Endothelial cell of umbilical vein (primary cell): Measurements from ENCODE around the gene STRIP2. TPM values are rescaled to one million over a fixed set of nuclear protein-coding genes. Genes with fewer than 3 reads are reported as not detected.

Experiments used
- BruUV-seq: library from RNA; stranded (reverse); fragments of 400-500 nt; replicated peaks from 2 replicates; lab custom pipeline; 2021; lab: Mats Ljungman, UMichigan
- CTCF ChIA-PET: fragments of 300-600, 350-600 bp; sonication (Branson Sonifier 250); formaldehyde crosslinking; loops from one replicate; lab custom pipeline; 2021; ENCODE audit warnings: antibody characterized with exemption, inconsistent platforms; lab: Charles Lee
- POLR2A ChIA-PET: fragments of 300-600, 350-600 bp; sonication (Branson Sonifier 250); formaldehyde crosslinking; loops from one replicate; lab custom pipeline; 2021; ENCODE audit warnings: antibody characterized with exemption, inconsistent platforms; lab: Charles Lee
- DNase-seq: peaks from one replicate; pipeline ENCODE4 v3.0.0-alpha.2; 2011; ENCODE audit warnings: low read depth, low spot score
- FAIRE-seq: peaks from 2 replicates; lab custom pipeline; 2011; peaks lifted over from hg19 to GRCh38; lab: Jason Lieb, UNC
- H2AFZ ChIP-seq: 2 replicates; pipeline ENCODE4 v1.6.0; 2012; ENCODE audit warnings: low read depth, low read length, control low read depth, inconsistent platforms
- H3K27ac ChIP-seq: 2 replicates; pipeline ENCODE4 v1.5.1; 2011; ENCODE audit warnings: low read depth, mild to moderate bottlenecking, control low read depth, low read length, moderate library complexity; ENCODE audit not compliant: insufficient read depth
- H3K27me3 ChIP-seq, 2 experiments: 2 replicates each; pipeline versions ENCODE4 v1.6.0 to v1.6.1; 2011; ENCODE audit warnings: low read length in 2 of 2, mixed read lengths in 1 of 2; ENCODE audit not compliant: control insufficient read depth in 2 of 2, insufficient read depth in 2 of 2
- H3K36me3 ChIP-seq, 2 experiments: 2 replicates in 1 of 2; 3 replicates in 1 of 2; pipeline ENCODE4 v1.5.1; 2011; ENCODE audit warnings: low read length in 2 of 2, mild to moderate bottlenecking in 1 of 2, moderate library complexity in 1 of 2; ENCODE audit not compliant: control insufficient read depth in 2 of 2, insufficient read depth in 2 of 2; ENCODE audit errors: extremely low read depth in 1 of 2
- H3K4me1 ChIP-seq: 3 replicates; pipeline ENCODE4 v1.5.1; 2011; ENCODE audit warnings: mild to moderate bottlenecking, low read length; ENCODE audit not compliant: control insufficient read depth, insufficient read depth; ENCODE audit errors: extremely low read depth
- H3K4me2 ChIP-seq: 2 replicates; pipeline ENCODE4 v1.6.1; 2011; ENCODE audit warnings: low read length, control low read depth, mixed read lengths; ENCODE audit not compliant: insufficient read depth
- H3K4me3 ChIP-seq, 3 experiments: fragments of 200-600 bp in 1 of 3; sonication (generic), shearing (Covaris generic) in 1 of 3; replicated peaks in 1 of 3; 2 replicates each; pipeline ENCODE4 v1.5.1; 2011 to 2016; ENCODE audit warnings: control low read depth in 3 of 3, low read length in 3 of 3, mild to moderate bottlenecking in 2 of 3, inconsistent platforms in 1 of 3, low read depth in 1 of 3, moderate library complexity in 1 of 3; ENCODE audit not compliant: insufficient read depth in 1 of 3
- H3K79me2 ChIP-seq: 2 replicates; pipeline ENCODE4 v1.6.0; 2012; ENCODE audit warnings: low read length, inconsistent platforms; ENCODE audit not compliant: control insufficient read depth, insufficient read depth
- H3K9ac ChIP-seq: replicated peaks from 2 replicates; pipeline ENCODE3; 2011; ENCODE audit warnings: low read length, control low read depth; ENCODE audit not compliant: insufficient read depth; ENCODE audit errors: extremely low read depth
- H3K9me1 ChIP-seq: replicated peaks from 3 replicates; pipeline ENCODE4 v1.6.0; 2011; ENCODE audit warnings: mild to moderate bottlenecking, low read length; ENCODE audit not compliant: control insufficient read depth, insufficient read depth; ENCODE audit errors: extremely low read depth
- H3K9me3 ChIP-seq: replicated peaks from 2 replicates; pipeline ENCODE4 v1.5.1; 2012; ENCODE audit warnings: low read length, inconsistent platforms; ENCODE audit not compliant: control insufficient read depth, insufficient read depth
- H4K20me1 ChIP-seq: replicated peaks from 2 replicates; pipeline ENCODE3; 2011; ENCODE audit warnings: mild to moderate bottlenecking, low read length; ENCODE audit not compliant: control insufficient read depth, insufficient read depth; ENCODE audit errors: extremely low read depth
- CTCF ChIP-seq, 2 donors: IDR thresholded peaks; 1 replicate in 1 of 2; 2 replicates in 1 of 2; pipeline ENCODE4 v1.5.1; 2011; ENCODE audit warnings: low read length in 2 of 2, mild to moderate bottlenecking in 2 of 2, moderate library complexity in 2 of 2, control low read depth in 1 of 2, inconsistent platforms in 1 of 2, low read depth in 1 of 2; ENCODE audit not compliant: insufficient read depth in 1 of 2; ENCODE audit errors: extremely low read depth in 1 of 2
- FOS ChIP-seq: IDR thresholded peaks from 2 replicates; pipeline ENCODE4 v1.6.1; 2011; ENCODE audit warnings: mild to moderate bottlenecking, low read length, moderate library complexity, borderline replicate concordance; ENCODE audit not compliant: insufficient read depth
- GATA2 ChIP-seq: IDR thresholded peaks from 2 replicates; pipeline ENCODE4 v1.7.0; 2011; ENCODE audit warnings: low read depth, mild to moderate bottlenecking, moderate library complexity, mixed read lengths, low read length; ENCODE audit not compliant: insufficient read length, insufficient read depth
- JUN ChIP-seq: IDR thresholded peaks from 2 replicates; pipeline ENCODE4 v1.6.1; 2011; ENCODE audit warnings: borderline replicate concordance, low read depth; ENCODE audit not compliant: insufficient read length, insufficient read depth
- MAX ChIP-seq: IDR thresholded peaks from 2 replicates; pipeline ENCODE4 v1.6.1; 2011; ENCODE audit not compliant: insufficient read depth, insufficient read length
- MYC ChIP-seq: IDR thresholded peaks from one replicate; pipeline ENCODE4 v1.6.1; 2011; ENCODE audit warnings: mild to moderate bottlenecking, low read depth, low read length
- POLR2A ChIP-seq: IDR thresholded peaks from 2 replicates; pipeline ENCODE4 v1.6.1; 2012; ENCODE audit warnings: low read depth, mild to moderate bottlenecking, control low read depth, low read length
- POLR2AphosphoS5 ChIP-seq: IDR thresholded peaks from 2 replicates; pipeline ENCODE4 v1.6.1; 2012; ENCODE audit warnings: low read depth, mild to moderate bottlenecking, control low read depth, low read length, moderate library complexity; ENCODE audit not compliant: insufficient read depth
- dilution Hi-C: fragments of 300-500 bp; cut with MboI; formaldehyde crosslinking; loops from one replicate; pipeline ENCODE4 v1.15.0; 2019; ENCODE audit warnings: low sequenced_read_pairs; ENCODE audit not compliant: extremely low pct_ligation_motif_present
- intact Hi-C: fragments of 100-400 bp; cut with micrococcal nuclease; formaldehyde crosslinking; loops from one replicate; pipeline ENCODE4 v1.10.0; 2022
- polyA plus RNA-seq, 4 experiments: library from polyadenylated mRNA; depleted of rRNA in 3 of 4; stranded (reverse) in 3 of 4; unstranded in 1 of 4; fragments of >200 nt; gene quantifications; 2 replicates each; pipeline versions ENCODE4 v1.2.1 to v1.2.3, GENCODE V29; 2011 to 2012; ENCODE audit warnings: missing spikeins in 1 of 4
- total RNA-seq: library from RNA; stranded (reverse); gene quantifications from 2 replicates; pipeline ENCODE4 v1.2.3, GENCODE V29; 2021

The STRIP2 gene
- total and polyA plus RNA-seq, 2 donors (not counting 3 experiments of a cell fraction or from before 2014, with no cell fraction given): 3.4 to 10.0 TPM

GRCh38 chr7:129387537-129387936, 46.7 kb upstream of the STRIP2 start:
- no peaks in the 10 kb centered on the region for H3K9me1 ChIP-seq
- no peak overlapping the region for H3K4me2 ChIP-seq
- H3K4me3 ChIP-seq: no peak overlapping the region
- no peaks in the 10 kb centered on the region for H3K36me3 ChIP-seq
- H3K9ac ChIP-seq: no peak overlapping the region
- no peaks in the 10 kb centered on the region for H4K20me1 ChIP-seq
- CTCF ChIA-PET: interaction anchor here (1.0 to 6.0 kb wide), 5 partner anchors 8 to 45 kb away, joined by 4 to 46 read pairs (median 5); no protein-coding TSS in a partner anchor
- H3K9me3 ChIP-seq: no peaks in the 10 kb centered on the region
- intact Hi-C loops: no loop called here
- dilution Hi-C loops: no loop called here
- no peaks in the 10 kb centered on the region for H3K27me3 ChIP-seq
- POLR2A ChIA-PET: no interaction called here
- H2AFZ ChIP-seq: no peak overlapping the region
- no TSS peak for BruUV-seq
- DNase-seq (no peak), FAIRE-seq (no peak)
- no peaks in the 10 kb centered on the region for H3K79me2 ChIP-seq
- TF ChIP-seq MAX (no peak), FOS (no peak), GATA2 (no peak), MYC (no peak), POLR2AphosphoS5 (no peak), POLR2A (no peak), JUN (no peak), CTCF (IDR thresholded peaks at IDR 0.05; ENCODE audit: extremely low read depth in 1 of 2, insufficient read depth in 1 of 2, low read depth in 1 of 2, low read length in 2 of 2) (no peak)
- H3K4me1 ChIP-seq: no peaks in the 10 kb centered on the region
- H3K27ac ChIP-seq: no peak overlapping the region
